ENCODE measurements around the gene KCNH2. TPM values are rescaled to one million over a fixed set of nuclear protein-coding genes. Genes with fewer than 3 reads are reported as not detected.

Gene KCNH2
- total and polyA plus RNA-seq, 5 experiments from 2014 or later, result 0.45 to 2.5 (median 1.5) TPM

DNA sequence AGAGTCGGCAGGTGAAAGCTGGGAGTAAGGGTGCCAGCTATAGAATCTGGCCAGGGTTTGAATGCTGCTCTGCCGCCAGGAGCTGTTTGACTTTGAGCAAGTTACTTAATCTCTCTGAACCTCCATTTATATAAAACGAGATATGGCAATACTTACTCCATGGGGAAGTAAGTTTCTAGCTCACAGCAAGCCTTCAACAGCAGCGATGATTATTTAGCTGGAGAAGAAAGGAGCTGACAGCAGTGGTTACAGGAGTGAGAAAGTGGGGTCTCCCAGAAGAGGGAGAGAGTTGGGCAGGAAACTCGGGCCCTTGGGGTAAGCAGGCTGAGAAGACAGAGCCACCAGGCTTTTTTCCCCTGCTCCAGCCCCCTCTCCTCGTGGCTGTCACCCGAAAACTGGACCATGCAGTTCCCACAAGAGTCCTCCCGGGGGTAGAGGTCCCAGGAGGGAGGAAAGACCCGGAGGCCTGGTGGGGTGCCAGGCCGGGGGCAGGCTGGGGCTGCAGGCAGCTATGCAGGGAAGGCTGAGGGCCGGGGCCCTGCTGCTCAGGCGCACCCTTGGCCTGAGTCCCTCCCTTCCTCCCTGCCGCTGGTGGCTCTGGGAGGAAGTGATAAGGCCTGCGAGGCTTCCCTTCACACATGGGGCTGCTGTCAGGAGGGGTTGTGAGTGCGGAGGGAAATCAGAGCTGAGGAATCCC is 16.2 kb upstream of the KCNH2 start:
- Mint-ChIP-seq H3K36me3 (peaks cover 2 to 13% (median 12%) of the 10 kb centered on the region in 3 donors), H3K27me3 (peaks cover 0 to 7% (median 0%) of the 10 kb centered on the region in 5 donors), H3K4me1 (peaks cover 19 to 53% (median 41%) of the 10 kb centered on the region in 4 donors), H3K9me3 (peaks cover 0 to 27% (median 19%) of the 10 kb centered on the region in 9 donors), H3K4me3 (peak overlapping the region in 7 of 10 donors; percentile 32 to 56 (median 39)), H3K27ac (peak overlapping the region in 5 of 10 donors; percentile 25 to 81 (median 71))
- POLR2A ChIA-PET, result interaction anchor here (0.6 to 4.2 kb wide), 9 partner anchors 10 to 100 kb away, joined by 3 to 24 read pairs (median 5); no protein-coding TSS in a partner anchor
- DNase-seq (no peak), ATAC-seq (peak; percentile 53 to 73)

DNA sequence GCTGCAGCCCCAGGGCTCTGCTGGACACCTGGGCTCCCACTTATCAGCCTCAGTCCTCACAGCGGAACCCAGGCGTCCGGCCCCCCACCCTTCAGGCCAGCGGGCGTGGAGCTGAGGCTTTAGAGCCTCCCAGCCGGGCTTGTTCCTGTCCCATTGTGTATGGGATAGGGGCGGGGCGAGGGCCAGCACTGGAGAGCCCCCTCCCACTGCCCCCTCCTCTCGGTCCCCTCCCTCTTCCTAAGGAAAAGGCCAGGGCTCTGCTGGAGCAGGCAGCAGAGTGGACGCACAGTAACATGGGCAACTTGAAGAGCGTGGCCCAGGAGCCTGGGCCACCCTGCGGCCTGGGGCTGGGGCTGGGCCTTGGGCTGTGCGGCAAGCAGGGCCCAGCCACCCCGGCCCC is 15.4 kb upstream of the KCNH2 start:
- H3K4me1 Mint-ChIP-seq, result peaks cover 18 to 53% (median 40%) of the 10 kb centered on the region in 4 donors
- POLR2A ChIA-PET, result interaction anchor here (1.5 to 4.2 kb wide), 5 partner anchors 15 to 25 kb away, joined by 3 to 24 read pairs (median 11); no protein-coding TSS in a partner anchor
- DNase-seq, result no peak
- no peak overlapping the region for H3K27ac Mint-ChIP-seq
- H3K9me3 Mint-ChIP-seq, result peaks cover 0 to 27% (median 19%) of the 10 kb centered on the region in 9 donors
- ATAC-seq, result no peak
- peaks cover 0 to 7% (median 0%) of the 10 kb centered on the region in 5 donors for H3K27me3 Mint-ChIP-seq
- peak overlapping the region in 1 of 10 donors; percentile 7 for H3K4me3 Mint-ChIP-seq
- H3K36me3 Mint-ChIP-seq, result peaks cover 2 to 13% (median 12%) of the 10 kb centered on the region in 3 donors

- POLR2A ChIA-PET, result interaction anchor here (1.0 to 4.2 kb wide), 4 partner anchors 19 to 26 kb away, joined by 3 to 24 read pairs (median 8); no protein-coding TSS in a partner anchor
- H3K4me1 Mint-ChIP-seq, result peaks cover 18 to 53% (median 40%) of the 10 kb centered on the region in 4 donors
- H3K27me3 Mint-ChIP-seq, result peaks cover 0 to 11% (median 0%) of the 10 kb centered on the region in 5 donors
- ATAC-seq, result peak in 1 of 2 donors; percentile 41
- H3K36me3 Mint-ChIP-seq, result peaks cover 2 to 13% (median 12%) of the 10 kb centered on the region in 3 donors
- H3K4me3 Mint-ChIP-seq, result no peak overlapping the region
- DNase-seq, result no peak
- peak overlapping the region in 5 of 10 donors; percentile 3 to 60 (median 46) for H3K27ac Mint-ChIP-seq
- peaks cover 0 to 27% (median 19%) of the 10 kb centered on the region in 9 donors for H3K9me3 Mint-ChIP-seq
Measured at GRCh38 chr7:150992833-150993302, 14.7 kb upstream of the KCNH2 start.

GRCh38 chr7:150992051-150992640 is 14.0 kb upstream of the KCNH2 start:
- ATAC-seq (no peak), DNase-seq (no peak)
- Mint-ChIP-seq H3K4me3 (no peak overlapping the region), H3K27ac (no peak overlapping the region), H3K27me3 (peaks cover 0 to 8% (median 0%) of the 10 kb centered on the region in 5 donors), H3K9me3 (peaks cover 0 to 27% (median 19%) of the 10 kb centered on the region in 9 donors), H3K4me1 (peaks cover 15 to 46% (median 36%) of the 10 kb centered on the region in 4 donors), H3K36me3 (peaks cover 2 to 13% (median 12%) of the 10 kb centered on the region in 3 donors)
- POLR2A ChIA-PET, result interaction anchor here (1.0 to 4.2 kb wide), 4 partner anchors 19 to 27 kb away, joined by 3 to 24 read pairs (median 8); no protein-coding TSS in a partner anchor

DNA sequence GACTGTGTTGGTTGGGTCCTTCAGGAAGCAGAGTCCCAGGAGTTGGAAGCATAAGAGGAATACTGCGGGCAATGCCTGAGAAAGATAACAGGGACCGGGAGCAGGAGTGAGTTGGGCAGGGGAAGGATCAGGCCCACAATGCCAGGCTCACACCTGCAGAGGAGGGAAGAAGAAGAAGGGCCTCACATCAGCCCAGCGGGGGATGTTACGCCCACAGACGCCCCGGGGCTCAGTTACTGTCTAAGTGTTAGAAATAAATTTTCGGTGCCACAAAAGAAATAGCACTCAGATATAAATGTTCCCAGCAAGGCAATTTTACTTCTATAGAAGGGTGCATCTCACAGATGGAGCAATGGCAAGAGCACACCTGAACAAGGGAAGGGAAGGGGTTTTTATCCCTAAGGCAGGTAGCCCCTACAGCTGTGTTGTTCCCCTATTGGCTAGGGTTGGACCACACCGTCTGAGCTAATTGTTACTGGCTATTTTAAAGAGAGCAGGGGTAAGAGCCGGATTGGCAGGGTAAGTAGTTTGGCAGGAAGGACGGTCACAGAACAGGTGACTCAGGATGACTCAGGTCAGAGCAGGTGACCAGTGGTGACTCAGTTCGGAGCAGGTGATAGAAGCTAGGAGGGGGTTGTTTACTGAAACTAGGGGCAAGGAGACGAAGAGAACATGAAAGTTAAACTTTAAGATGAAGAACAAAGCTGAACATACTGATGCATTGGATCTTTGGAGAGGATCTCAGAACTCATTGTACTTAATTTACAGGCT is 12.5 kb upstream of the KCNH2 start, which contains the start of gene NOS3:
TSS of gene NOS3 (plus strand) at position 602 of the 771 bp plus-strand sequence. CDS start 2,787 bp downstream, outside the sequence.
- Mint-ChIP-seq H3K36me3 (peaks cover 2 to 13% (median 12%) of the 10 kb centered on the region in 3 donors), H3K27ac (peak within 1 kb of the TSS in 3 of 10 donors; percentile 31 to 48 (median 31)), H3K4me1 (peaks cover 19 to 42% (median 39%) of the 10 kb centered on the region in 4 donors), H3K27me3 (peaks cover 0 to 12% (median 5%) of the 10 kb centered on the region in 5 donors), H3K9me3 (peaks cover 0 to 27% (median 19%) of the 10 kb centered on the region in 9 donors), H3K4me3 (peak within 1 kb of the TSS in 1 of 10 donors; percentile 47)
- peak in 1 of 10 donors; percentile 16 for DNase-seq
- no peak for ATAC-seq
- POLR2A ChIA-PET, result interaction anchor here (0.8 to 1.2 kb wide), 2 partner anchors 11 to 18 kb away, joined by 3 read pairs; no protein-coding TSS in a partner anchor

GRCh38 chr7:150989456-150989855 is 11.3 kb upstream of the KCNH2 start:
- Mint-ChIP-seq H3K27me3 (peaks cover 0 to 12% (median 7%) of the 10 kb centered on the region in 5 donors), H3K27ac (no peak overlapping the region), H3K4me3 (no peak overlapping the region), H3K9me3 (peaks cover 0 to 27% (median 19%) of the 10 kb centered on the region in 9 donors), H3K36me3 (peaks cover 2 to 13% (median 12%) of the 10 kb centered on the region in 3 donors), H3K4me1 (peaks cover 19 to 37% (median 32%) of the 10 kb centered on the region in 4 donors)
- POLR2A ChIA-PET, result interaction anchor here (0.9 kb wide), 1 partner anchor 39 kb away, joined by 3 read pairs; the partner anchor contains the start of gene ABCB8
- ATAC-seq (no peak), DNase-seq (peak in 1 of 10 donors; percentile 41)

DNA sequence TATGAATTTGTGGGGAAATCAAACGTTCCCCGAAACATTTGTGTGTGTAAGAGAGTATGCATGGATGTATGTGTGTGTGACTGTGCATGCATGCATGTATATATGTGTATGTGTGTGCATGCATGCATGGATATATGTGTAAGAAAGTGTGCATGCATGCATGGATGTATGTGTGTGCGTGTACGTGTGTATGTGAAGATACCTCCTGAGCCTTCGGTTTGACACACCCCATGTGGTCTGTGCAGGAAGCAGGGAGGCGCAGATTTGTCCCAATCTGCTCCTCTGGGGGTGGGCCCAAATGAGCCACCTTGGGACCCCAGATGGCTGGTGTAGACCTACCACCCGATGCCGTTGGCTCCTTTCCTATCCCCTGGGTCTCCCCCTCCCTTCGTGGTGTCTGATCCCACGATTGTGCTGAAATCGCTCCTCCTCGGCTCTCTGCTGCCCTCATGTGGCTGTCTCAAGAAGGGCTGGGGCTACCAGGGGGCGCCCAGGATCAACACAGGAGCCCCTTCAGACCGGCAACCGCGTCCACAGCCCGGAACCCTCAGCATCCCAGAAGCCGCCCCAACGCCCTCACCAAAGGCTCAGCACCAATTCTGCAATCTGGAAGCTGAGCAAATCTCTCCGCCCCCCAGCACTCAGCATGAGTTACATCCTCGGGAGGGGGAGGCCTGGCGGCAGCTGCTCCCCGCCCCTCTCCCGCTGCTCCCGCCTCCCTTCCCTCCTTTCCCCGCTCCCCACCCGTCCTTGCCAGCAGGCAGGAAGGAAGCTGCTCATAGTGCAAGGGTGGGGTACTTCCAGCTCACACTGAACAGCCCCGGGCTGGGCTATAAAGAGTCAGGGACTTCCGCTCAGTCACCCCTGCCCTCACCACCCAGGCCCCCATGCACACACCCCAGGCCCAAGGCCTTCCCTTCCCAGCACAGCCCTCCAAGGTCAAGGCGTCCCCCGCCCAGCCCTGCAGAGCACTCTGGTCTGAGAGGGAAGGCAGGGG is 10.4 kb upstream of the KCNH2 start:
- POLR2A ChIA-PET, result interaction anchor here (0.9 kb wide), 1 partner anchor 40 kb away, joined by 3 read pairs; the partner anchor contains the start of gene ABCB8
- Mint-ChIP-seq H3K36me3 (peaks cover 2 to 13% (median 12%) of the 10 kb centered on the region in 3 donors), H3K4me1 (peaks cover 16 to 30% (median 26%) of the 10 kb centered on the region in 4 donors), H3K27me3 (peaks cover 0 to 12% (median 7%) of the 10 kb centered on the region in 5 donors), H3K27ac (peak overlapping the region in 5 of 10 donors; percentile 21 to 85 (median 54)), H3K9me3 (peaks cover 0 to 27% (median 19%) of the 10 kb centered on the region in 9 donors), H3K4me3 (peak overlapping the region in 8 of 10 donors; percentile 29 to 73 (median 60))
- peak; percentile 49 to 81 (median 72) for DNase-seq
- ATAC-seq, result peak; percentile 83 to 84

DNA sequence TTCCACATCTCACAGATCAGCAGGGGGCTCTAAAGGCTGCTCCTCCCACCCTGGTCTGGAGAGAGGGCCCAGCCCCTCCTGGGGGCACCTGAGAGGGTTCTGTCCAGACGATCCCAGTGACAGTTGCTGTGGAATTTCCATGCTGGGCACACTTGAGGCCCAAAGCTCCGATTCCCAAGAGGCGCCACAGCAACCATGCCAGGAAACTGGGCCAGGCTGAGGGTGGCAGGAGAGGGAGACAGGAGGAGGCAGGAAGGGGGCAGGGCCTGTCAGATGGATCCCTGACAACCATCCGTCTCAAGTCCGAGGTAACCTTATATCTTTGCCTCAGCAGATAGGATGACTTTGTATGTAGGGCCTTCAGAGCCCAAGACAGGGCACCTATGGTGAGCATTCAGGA is 8.4 kb upstream of the KCNH2 start:
- peaks cover 13 to 24% (median 22%) of the 10 kb centered on the region in 4 donors for H3K4me1 Mint-ChIP-seq
- H3K27me3 Mint-ChIP-seq, result peaks cover 0 to 30% (median 12%) of the 10 kb centered on the region in 5 donors
- peaks cover 0 to 25% (median 19%) of the 10 kb centered on the region in 9 donors for H3K9me3 Mint-ChIP-seq
- ATAC-seq, result no peak
- peaks cover 2 to 13% (median 10%) of the 10 kb centered on the region in 3 donors for H3K36me3 Mint-ChIP-seq
- peak overlapping the region in 1 of 10 donors; percentile 39 for H3K4me3 Mint-ChIP-seq
- DNase-seq, result no peak
- POLR2A ChIA-PET, result interaction anchor here (0.6 to 3.3 kb wide), 4 partner anchors 12 to 232 kb away, joined by 3 to 29 read pairs (median 4); partner anchors contain the start of gene ABCB8
- H3K27ac Mint-ChIP-seq, result peak overlapping the region in 1 of 10 donors; percentile 70

GRCh38 chr7:150986099-150986512 is 8.0 kb upstream of the KCNH2 start:
- POLR2A ChIA-PET, result interaction anchor here (0.6 to 3.3 kb wide), 8 partner anchors 9 to 231 kb away, joined by 3 to 29 read pairs (median 4); partner anchors contain the start of gene ABCB8
- H3K27me3 Mint-ChIP-seq, result peaks cover 0 to 34% (median 17%) of the 10 kb centered on the region in 5 donors

DNA sequence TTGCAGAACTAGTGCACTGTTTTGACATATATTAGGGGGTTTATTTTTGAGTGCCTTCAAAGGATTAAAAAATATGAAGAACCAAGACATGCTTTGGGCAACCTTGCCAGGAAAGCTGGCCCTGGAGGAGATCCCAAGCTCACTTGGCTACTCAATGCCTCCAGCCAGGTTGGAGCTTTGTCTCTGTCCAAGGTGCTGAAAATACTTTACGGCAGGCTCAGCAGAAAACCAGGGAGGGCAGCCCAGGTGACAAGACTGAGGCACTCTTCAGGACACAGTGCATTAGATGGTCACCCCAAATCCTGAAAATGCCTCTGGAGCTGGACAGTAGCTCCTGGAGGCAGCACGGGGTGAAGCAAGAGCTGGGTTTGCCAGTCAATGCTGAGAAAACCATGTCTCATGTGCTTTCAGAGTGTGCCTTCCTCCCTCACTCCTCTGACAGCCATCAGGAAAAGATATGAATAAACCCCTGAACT is 5.8 kb upstream of the KCNH2 start:
- Mint-ChIP-seq H3K4me3 (no peak overlapping the region), H3K27ac (no peak overlapping the region), H3K9me3 (peaks cover 0 to 3% (median 0%) of the 10 kb centered on the region in 9 donors), H3K36me3 (no peaks in the 10 kb centered on the region), H3K27me3 (peaks cover 0 to 37% (median 19%) of the 10 kb centered on the region in 5 donors), H3K4me1 (peaks cover 14 to 29% (median 25%) of the 10 kb centered on the region in 4 donors)
- POLR2A ChIA-PET, result interaction anchor here (0.5 to 3.3 kb wide), 7 partner anchors 9 to 454 kb away, joined by 3 to 29 read pairs (median 3); no protein-coding TSS in a partner anchor
- DNase-seq (peak in 6 of 10 donors; percentile 25 to 62 (median 61)), ATAC-seq (no peak)

More at GRCh38 chr7:150986099-150986512, 8.0 kb upstream of the KCNH2 start:
- peak in 8 of 10 donors; percentile 30 to 72 (median 45) for DNase-seq
- peak overlapping the region in 4 of 10 donors; percentile 32 to 86 (median 76) for H3K27ac Mint-ChIP-seq
- peaks cover 14 to 24% (median 22%) of the 10 kb centered on the region in 4 donors for H3K4me1 Mint-ChIP-seq
- H3K36me3 Mint-ChIP-seq, result peaks cover under 1 to 13% (median 10%) of the 10 kb centered on the region in 3 donors
- ATAC-seq, result peak; percentile 49 to 59
- H3K9me3 Mint-ChIP-seq, result peaks cover 0 to 20% (median 15%) of the 10 kb centered on the region in 9 donors
- peak overlapping the region in 1 of 10 donors; percentile 39 for H3K4me3 Mint-ChIP-seq

Data from naive thymus-derived CD8-positive, alpha-beta T cell (primary cell).